ENCODE results near the gene FGD3. TPM values are rescaled to one million over a fixed set of nuclear protein-coding genes. Genes with fewer than 3 reads are reported as not detected.

The FGD3 gene
- total RNA-seq, 6 experiments from 2014 or later = not detected

- no peak overlapping the region for H3K27ac Mint-ChIP-seq
- peaks cover 4% of the 10 kb centered on the region for H3K36me3 Mint-ChIP-seq (ENCODE audit: low read depth)
Observed at GRCh38 chr9:93083592-93084470, 136.5 kb downstream of the FGD3 start.

GRCh38 chr9:93084471-93084881 is 137.2 kb downstream of the FGD3 start:
- DNase-seq = no peak
- Mint-ChIP-seq H3K4me3 (no peak overlapping the region), H3K9me3 (peaks cover 21% of the 10 kb centered on the region), H3K4me1 (ENCODE audit: low read depth) (no peaks in the 10 kb centered on the region), H3K27me3 (ENCODE audit: insufficient read depth) (peaks cover 6% of the 10 kb centered on the region), H3K36me3 (ENCODE audit: low read depth) (peaks cover 6% of the 10 kb centered on the region), H3K27ac (no peak overlapping the region)
- TF ChIP-seq CTCF (IDR thresholded peaks at IDR 0.05) = no peak

More at GRCh38 chr9:93083592-93084470, 136.5 kb downstream of the FGD3 start:
- peaks cover 6% of the 10 kb centered on the region for H3K27me3 Mint-ChIP-seq (ENCODE audit: insufficient read depth)
- no peak overlapping the region for H3K4me3 Mint-ChIP-seq
- no peaks in the 10 kb centered on the region for H3K4me1 Mint-ChIP-seq (ENCODE audit: low read depth)
- no peak for DNase-seq
- TF ChIP-seq CTCF (IDR thresholded peaks at IDR 0.05) = no peak
- H3K9me3 Mint-ChIP-seq = peaks cover 15% of the 10 kb centered on the region

- Mint-ChIP-seq H3K36me3 (ENCODE audit: low read depth) (peaks cover 16% of the 10 kb centered on the region), H3K4me3 (no peak overlapping the region), H3K27me3 (ENCODE audit: insufficient read depth) (peaks cover 6% of the 10 kb centered on the region), H3K27ac (no peak overlapping the region), H3K9me3 (peaks cover 32% of the 10 kb centered on the region), H3K4me1 (ENCODE audit: low read depth) (no peaks in the 10 kb centered on the region)
- TF ChIP-seq CTCF (IDR thresholded peaks at IDR 0.05) = no peak
- DNase-seq = no peak
Observed at GRCh38 chr9:93085676-93086075, 138.4 kb downstream of the FGD3 start.

Other genes starting within 250 kb of the FGD3 start
- 10 to 100 TPM; 32.4 to 38.6 (median 36.1) TPM for gene BICD2, start 182.7 kb upstream of the FGD3 start, total RNA-seq (2021; fragmentation: NEBNext Ultra II Directional; extraction: Animal tissue kit (Norgen Biotek cat#: 25700))
- 1 to 10 TPM; 5.1 to 7.0 (median 5.6) TPM for gene ZNF484, start 69.5 kb upstream of the FGD3 start, total RNA-seq (2021; fragmentation: NEBNext Ultra II Directional; extraction: Animal tissue kit (Norgen Biotek cat#: 25700))
- gene SUSD3, start 111.2 kb downstream of the FGD3 start, total RNA-seq (2021; fragmentation: NEBNext Ultra II Directional; extraction: Animal tissue kit (Norgen Biotek cat#: 25700)) = under 1 TPM in 2 of 6 experiments, not detected in 4; 0.28 to 0.76 TPM
- 10 to 100 TPM; 35.3 to 40.6 (median 37.9) TPM for gene CARD19, start 148.7 kb downstream of the FGD3 start, total RNA-seq (2021; fragmentation: NEBNext Ultra II Directional; extraction: Animal tissue kit (Norgen Biotek cat#: 25700))
- 10 to 100 TPM; 23.2 to 28.0 (median 25.6) TPM for gene NINJ1, start 186.7 kb downstream of the FGD3 start, total RNA-seq (2021; fragmentation: NEBNext Ultra II Directional; extraction: Animal tissue kit (Norgen Biotek cat#: 25700))
- gene WNK2, start 236.6 kb downstream of the FGD3 start, total RNA-seq (2021; fragmentation: NEBNext Ultra II Directional; extraction: Animal tissue kit (Norgen Biotek cat#: 25700)) = not detected